HEK293T (cell line): ENCODE results near the gene CHKA.
"Not testable (repeated sequence)": the region's sequence is repeated elsewhere in the genome, so short reads cannot be mapped to it uniquely, and the experiment has no call there.

Experiments
- CTCF ChIA-PET: fragments of 350-600 bp; formaldehyde crosslinking; extraction: SDS; loops from one replicate; lab custom pipeline; 2021; ENCODE audit warnings: antibody characterized with exemption, inconsistent platforms; lab: Yijun Ruan, JAX
- POLR2A ChIA-PET: fragments of 350-600 bp; formaldehyde crosslinking; extraction: SDS; loops from one replicate; lab custom pipeline; 2020; ENCODE audit warnings: antibody characterized with exemption, inconsistent platforms; lab: Yijun Ruan, JAX
- DNase-seq: peaks from one replicate; pipeline ENCODE4 v3.0.0; 2012; ENCODE audit warnings: mixed read lengths; ENCODE audit errors: extremely low spot score
- ARNT ChIP-seq: fragments of 450-650 bp; IDR thresholded peaks from 2 replicates; pipeline ENCODE4 v1.6.1; 2017; ENCODE audit warnings: mild to moderate bottlenecking
- BHLHE40 ChIP-seq: fragments of 450-650 bp; IDR thresholded peaks from 2 replicates; pipeline ENCODE4 v1.6.1; 2016; ENCODE audit warnings: mild to moderate bottlenecking, moderate library complexity, borderline replicate concordance
- CTBP1 ChIP-seq: fragments of 450-650 bp; IDR thresholded peaks from 2 replicates; pipeline ENCODE4 v1.6.1; 2016; ENCODE audit warnings: borderline replicate concordance
- ELF4 ChIP-seq: fragments of 450-650 bp; IDR thresholded peaks from 2 replicates; pipeline ENCODE4 v1.6.1; 2017; ENCODE audit warnings: antibody characterized with exemption
- FOXA1 ChIP-seq: fragments of 450-650 bp; IDR thresholded peaks from 2 replicates; pipeline ENCODE4 v1.6.1; 2016; ENCODE audit warnings: mild to moderate bottlenecking
- FOXK2 ChIP-seq: fragments of 450-650 bp; IDR thresholded peaks from 2 replicates; pipeline ENCODE4 v1.6.1; 2016; ENCODE audit warnings: mild to moderate bottlenecking
- FOXM1 ChIP-seq: fragments of 450-650 bp; IDR thresholded peaks from 2 replicates; pipeline ENCODE4 v1.6.1; 2017; ENCODE audit warnings: mild to moderate bottlenecking, borderline replicate concordance
- HDGF ChIP-seq: fragments of 450-650 bp; IDR thresholded peaks from 2 replicates; pipeline ENCODE4 v1.6.1; 2017; ENCODE audit warnings: antibody characterized with exemption, borderline replicate concordance
- L3MBTL2 ChIP-seq: fragments of 450-650 bp; conservative IDR thresholded peaks from 2 replicates; pipeline ENCODE4 v1.6.1; 2016; ENCODE audit warnings: mild to moderate bottlenecking
- LEF1 ChIP-seq: fragments of 450-650 bp; IDR thresholded peaks from 2 replicates; pipeline ENCODE4 v1.6.1; 2017; ENCODE audit warnings: mild to moderate bottlenecking, borderline replicate concordance
- NFRKB ChIP-seq: fragments of 450-650 bp; IDR thresholded peaks from 2 replicates; pipeline ENCODE4 v1.6.1; 2016; ENCODE audit warnings: mild to moderate bottlenecking, moderate library complexity
- SP1 ChIP-seq: fragments of 450-650 bp; IDR thresholded peaks from 2 replicates; pipeline ENCODE4 v1.6.1; 2017
- SUZ12 ChIP-seq: fragments of 450-650 bp; IDR thresholded peaks from 2 replicates; pipeline ENCODE4 v1.6.1; 2016; ENCODE audit warnings: mild to moderate bottlenecking
- TARDBP ChIP-seq: fragments of 450-650 bp; IDR thresholded peaks from 2 replicates; pipeline ENCODE4 v1.6.1; 2016
- ZNF384 ChIP-seq: fragments of 450-650 bp; IDR thresholded peaks from 2 replicates; pipeline ENCODE4 v1.6.1; 2016
- TF ChIP-seq, protein P1 (sequence below): fragments of 450-650 bp; IDR thresholded peaks from 2 replicates; pipeline ENCODE4 v1.6.1; 2016

CHKA gene

GRCh38 chr11:68099474-68100405, 21.4 kb downstream of the CHKA start:
- CTCF ChIA-PET, result interaction anchor here (0.9 kb wide), 1 partner anchor 109 kb away, joined by 3 read pairs; no protein-coding TSS in a partner anchor
- TF ChIP-seq HDGF (no peak), FOXM1 (no peak), FOXK2 (no peak), TARDBP (no peak)
- POLR2A ChIA-PET, result interaction anchor here (1.0 kb wide), 1 partner anchor 18 kb away, joined by 3 read pairs; no protein-coding TSS in a partner anchor
- DNase-seq, result no peak

GRCh38 chr11:68099057-68099456, 22.1 kb downstream of the CHKA start:
- TF ChIP-seq ZNF384 (no peak), TARDBP (no peak), NFRKB (no peak), ELF4 (no peak), HDGF (no peak), FOXM1 (no peak), BHLHE40 (no peak), FOXK2 (no peak), LEF1 (no peak), SP1 (no peak), ARNT (no peak), CTBP1 (no peak)
- TF ChIP-seq, protein P1, sequence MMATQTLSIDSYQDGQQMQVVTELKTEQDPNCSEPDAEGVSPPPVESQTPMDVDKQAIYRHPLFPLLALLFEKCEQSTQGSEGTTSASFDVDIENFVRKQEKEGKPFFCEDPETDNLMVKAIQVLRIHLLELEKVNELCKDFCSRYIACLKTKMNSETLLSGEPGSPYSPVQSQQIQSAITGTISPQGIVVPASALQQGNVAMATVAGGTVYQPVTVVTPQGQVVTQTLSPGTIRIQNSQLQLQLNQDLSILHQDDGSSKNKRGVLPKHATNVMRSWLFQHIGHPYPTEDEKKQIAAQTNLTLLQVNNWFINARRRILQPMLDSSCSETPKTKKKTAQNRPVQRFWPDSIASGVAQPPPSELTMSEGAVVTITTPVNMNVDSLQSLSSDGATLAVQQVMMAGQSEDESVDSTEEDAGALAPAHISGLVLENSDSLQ, result no peak
- ChIA-PET CTCF (interaction anchor here (0.9 kb wide), 1 partner anchor 110 kb away, joined by 3 read pairs; no protein-coding TSS in a partner anchor), POLR2A (no interaction called here)
- no peak for DNase-seq

DNA sequence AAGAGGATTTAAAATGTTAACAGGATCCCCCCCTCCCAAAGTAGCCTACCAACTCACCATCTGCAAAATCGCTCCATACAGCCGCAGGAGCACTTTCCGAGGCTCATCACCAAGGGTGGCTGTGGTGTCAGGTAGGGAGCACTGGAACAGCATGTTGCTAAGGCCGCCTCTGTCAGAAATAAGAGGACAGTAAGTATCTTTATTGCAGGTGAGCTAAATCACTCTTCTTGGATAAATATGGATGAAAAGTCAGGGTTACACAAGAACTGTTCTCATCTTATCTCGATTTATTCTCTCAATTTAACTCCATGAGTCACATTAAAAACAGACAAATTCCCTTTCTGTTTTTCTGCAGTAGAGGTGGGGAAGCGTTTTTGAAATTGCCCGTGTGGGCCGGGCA, 24.2 kb downstream of the CHKA start:
- ChIA-PET POLR2A (interaction anchor here (1.1 kb wide), 1 partner anchor 10 kb away, joined by 3 read pairs; no protein-coding TSS in a partner anchor), CTCF (no interaction called here)
- DNase-seq, result no peak
- TF ChIP-seq FOXA1, result no peak
- TF ChIP-seq SUZ12, result no peak
- TF ChIP-seq ZNF384, result no peak
- no peak for TF ChIP-seq CTBP1
- no peak for TF ChIP-seq HDGF
- no peak for TF ChIP-seq FOXK2
- TF ChIP-seq SP1, result no peak
- no peak for TF ChIP-seq FOXM1

DNA sequence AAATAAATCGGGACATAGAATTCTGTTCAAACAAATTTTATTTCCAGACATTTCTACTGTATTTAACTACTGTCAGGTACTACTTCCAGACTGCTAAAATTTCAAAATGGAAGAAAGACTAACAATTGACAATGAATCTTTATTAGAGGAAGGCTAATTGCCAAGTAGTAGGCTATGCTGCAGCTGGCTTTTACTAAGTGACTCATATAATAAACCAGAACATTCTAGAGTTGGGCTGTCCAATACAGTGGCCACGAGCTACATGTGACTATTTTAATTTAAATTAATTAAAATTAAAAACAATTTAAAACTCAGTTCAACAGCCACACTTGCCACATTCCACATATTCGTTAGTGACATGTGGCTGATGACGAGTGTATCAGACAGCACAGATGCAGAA, 27.6 kb downstream of the CHKA start:
- POLR2A ChIA-PET, result no interaction called here
- TF ChIP-seq ELF4 (no peak), ZNF384 (no peak), HDGF (no peak), FOXK2 (no peak), TARDBP (no peak), LEF1 (no peak), FOXA1 (no peak), FOXM1 (no peak), L3MBTL2 (no peak), BHLHE40 (no peak), NFRKB (no peak), ARNT (no peak), CTBP1 (no peak), SUZ12 (no peak), SP1 (no peak)
- TF ChIP-seq, protein P1, result no peak
- CTCF ChIA-PET, result no interaction called here
- DNase-seq, result no peak

GRCh38 chr11:68092946-68093345, 28.2 kb downstream of the CHKA start:
- DNase-seq, CTCF ChIA-PET, POLR2A ChIA-PET: not testable (repeated sequence)

DNA sequence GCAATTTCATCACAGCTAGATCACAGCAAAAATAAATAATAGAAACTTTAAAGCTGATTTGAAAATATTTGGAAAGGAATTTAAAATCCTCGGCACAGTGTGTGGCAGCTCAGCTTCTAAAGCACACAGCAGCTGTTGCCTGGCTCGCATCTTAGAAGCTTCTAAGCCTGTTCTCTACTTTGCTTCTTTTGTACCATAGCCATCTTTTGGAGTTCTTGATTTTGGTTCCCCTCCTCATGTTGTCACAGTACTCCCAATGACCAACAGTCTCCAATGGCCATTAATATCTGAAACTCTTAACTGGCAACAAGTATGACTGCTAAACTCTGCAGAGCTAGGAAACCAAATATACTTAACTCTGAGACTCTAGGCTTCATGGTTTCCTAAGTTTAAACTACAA, 28.8 kb downstream of the CHKA start:
- TF ChIP-seq LEF1 (no peak), ELF4 (no peak), SUZ12 (no peak)
- ChIA-PET POLR2A (no interaction called here), CTCF (interaction anchor here (0.5 kb wide), 1 partner anchor 22 kb away, joined by 3 read pairs; no protein-coding TSS in a partner anchor)
- no peak for DNase-seq

DNA sequence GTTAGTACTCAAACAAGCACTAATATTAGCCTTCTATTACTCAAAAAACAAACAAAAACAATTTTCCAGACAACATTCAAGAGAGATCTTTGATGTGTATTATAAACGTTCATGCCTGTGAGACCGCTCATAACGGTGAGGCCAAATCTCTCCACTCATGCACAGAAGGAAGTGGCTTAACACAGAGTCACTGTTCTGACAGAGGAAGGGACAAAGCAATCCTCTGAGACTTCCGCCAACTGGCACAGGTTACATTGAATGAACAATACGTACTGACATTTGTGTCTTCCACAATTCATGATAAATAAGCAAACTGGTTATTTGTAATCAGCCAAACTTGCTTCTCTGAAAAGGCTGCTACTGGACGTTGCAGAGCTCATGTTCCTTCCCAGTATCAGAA, 30.5 kb downstream of the CHKA start:
- TF ChIP-seq LEF1 (no peak), HDGF (no peak), TARDBP (no peak), ELF4 (no peak), ARNT (no peak), L3MBTL2 (no peak), ZNF384 (no peak), SP1 (no peak), FOXM1 (no peak), SUZ12 (no peak), CTBP1 (no peak), BHLHE40 (no peak), FOXK2 (no peak), FOXA1 (no peak), NFRKB (no peak)
- TF ChIP-seq, protein P1, result no peak
- CTCF ChIA-PET, result no interaction called here
- DNase-seq, result no peak
- POLR2A ChIA-PET, result no interaction called here
